Cardiac fibroblast (primary cell): ENCODE data around the gene LAMB1.
A peak's percentile ranks its signal among the peaks of the same experiment; 100 is the strongest.

Experiments used
- DNase-seq, 2 donors: peaks; one replicate each; pipeline versions ENCODE4 v3.0.0 to v3.0.0-alpha.2; 2010; ENCODE audit warnings: low read depth in 2 of 2
- H3K4me3 ChIP-seq, 2 donors: replicated peaks in 1 of 2; 1 replicate in 1 of 2; 2 replicates in 1 of 2; pipeline ENCODE4 v1.5.1; 2011; ENCODE audit warnings: low read depth in 2 of 2, low read length in 2 of 2, mild to moderate bottlenecking in 2 of 2, moderate library complexity in 1 of 2
- TF ChIP-seq, protein P1 (sequence below): IDR thresholded peaks from one replicate; pipeline ENCODE4 v1.5.1; 2011; ENCODE audit warnings: low read depth, mild to moderate bottlenecking, low read length, inconsistent platforms

LAMB1 gene

GRCh38 chr7:107994421-107995030 lies 8.4 kb downstream of the LAMB1 start:
- no peak for DNase-seq
- H3K4me3 ChIP-seq, result no peak overlapping the region
- TF ChIP-seq, protein P1, sequence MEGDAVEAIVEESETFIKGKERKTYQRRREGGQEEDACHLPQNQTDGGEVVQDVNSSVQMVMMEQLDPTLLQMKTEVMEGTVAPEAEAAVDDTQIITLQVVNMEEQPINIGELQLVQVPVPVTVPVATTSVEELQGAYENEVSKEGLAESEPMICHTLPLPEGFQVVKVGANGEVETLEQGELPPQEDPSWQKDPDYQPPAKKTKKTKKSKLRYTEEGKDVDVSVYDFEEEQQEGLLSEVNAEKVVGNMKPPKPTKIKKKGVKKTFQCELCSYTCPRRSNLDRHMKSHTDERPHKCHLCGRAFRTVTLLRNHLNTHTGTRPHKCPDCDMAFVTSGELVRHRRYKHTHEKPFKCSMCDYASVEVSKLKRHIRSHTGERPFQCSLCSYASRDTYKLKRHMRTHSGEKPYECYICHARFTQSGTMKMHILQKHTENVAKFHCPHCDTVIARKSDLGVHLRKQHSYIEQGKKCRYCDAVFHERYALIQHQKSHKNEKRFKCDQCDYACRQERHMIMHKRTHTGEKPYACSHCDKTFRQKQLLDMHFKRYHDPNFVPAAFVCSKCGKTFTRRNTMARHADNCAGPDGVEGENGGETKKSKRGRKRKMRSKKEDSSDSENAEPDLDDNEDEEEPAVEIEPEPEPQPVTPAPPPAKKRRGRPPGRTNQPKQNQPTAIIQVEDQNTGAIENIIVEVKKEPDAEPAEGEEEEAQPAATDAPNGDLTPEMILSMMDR, result no peak

- DNase-seq, result peak in 1 of 2 donors; percentile 36
- no peak overlapping the region for H3K4me3 ChIP-seq
- TF ChIP-seq, protein P1, result no peak
Measured at GRCh38 chr7:107993891-107994291, 9.1 kb downstream of the LAMB1 start.

DNA sequence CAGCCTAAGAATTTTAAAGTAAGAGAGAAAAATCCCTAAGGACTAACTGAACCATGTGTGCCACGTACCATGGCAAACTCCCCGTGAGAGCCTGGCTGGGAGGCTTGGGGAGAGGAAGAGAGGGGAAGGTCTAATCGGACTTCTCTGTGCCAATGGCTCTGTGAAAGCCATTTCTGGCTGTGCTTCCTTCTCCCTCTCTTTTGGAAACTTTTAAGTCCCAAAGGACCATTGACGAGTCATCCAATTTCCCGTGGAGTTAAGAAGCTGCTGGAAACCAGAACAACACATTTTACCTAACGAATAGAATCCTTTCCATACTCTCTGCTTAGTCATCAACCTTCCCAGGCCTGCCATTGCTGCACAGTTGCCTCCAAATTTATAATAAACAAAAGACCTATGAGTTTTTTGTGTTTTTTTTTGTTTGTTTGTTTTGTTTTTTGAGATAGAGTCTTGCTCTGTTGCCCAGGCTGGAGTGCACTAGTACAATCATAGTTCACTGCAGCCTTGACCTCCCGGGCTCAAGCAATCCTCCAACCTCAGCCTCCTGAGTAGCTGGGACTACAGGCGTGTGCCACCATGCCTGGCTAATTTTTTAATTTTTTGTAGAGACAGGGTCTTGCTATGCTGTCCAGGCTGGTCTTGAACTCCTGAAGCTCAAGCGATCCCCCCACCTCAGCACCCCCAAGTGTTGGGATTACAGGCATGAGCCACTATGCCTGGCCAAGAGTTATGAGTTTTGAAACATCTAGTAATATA lies 13.2 kb downstream of the LAMB1 start:
- H3K4me3 ChIP-seq, result no peak overlapping the region
- DNase-seq, result peak; percentile 90 to 98
- TF ChIP-seq, protein P1, result no peak

- TF ChIP-seq, protein P1, result peak; percentile 37
- H3K4me3 ChIP-seq, result no peak overlapping the region
- DNase-seq, result peak; percentile 38 to 44
Measured at GRCh38 chr7:107982918-107983389, 20.0 kb downstream of the LAMB1 start.

DNA sequence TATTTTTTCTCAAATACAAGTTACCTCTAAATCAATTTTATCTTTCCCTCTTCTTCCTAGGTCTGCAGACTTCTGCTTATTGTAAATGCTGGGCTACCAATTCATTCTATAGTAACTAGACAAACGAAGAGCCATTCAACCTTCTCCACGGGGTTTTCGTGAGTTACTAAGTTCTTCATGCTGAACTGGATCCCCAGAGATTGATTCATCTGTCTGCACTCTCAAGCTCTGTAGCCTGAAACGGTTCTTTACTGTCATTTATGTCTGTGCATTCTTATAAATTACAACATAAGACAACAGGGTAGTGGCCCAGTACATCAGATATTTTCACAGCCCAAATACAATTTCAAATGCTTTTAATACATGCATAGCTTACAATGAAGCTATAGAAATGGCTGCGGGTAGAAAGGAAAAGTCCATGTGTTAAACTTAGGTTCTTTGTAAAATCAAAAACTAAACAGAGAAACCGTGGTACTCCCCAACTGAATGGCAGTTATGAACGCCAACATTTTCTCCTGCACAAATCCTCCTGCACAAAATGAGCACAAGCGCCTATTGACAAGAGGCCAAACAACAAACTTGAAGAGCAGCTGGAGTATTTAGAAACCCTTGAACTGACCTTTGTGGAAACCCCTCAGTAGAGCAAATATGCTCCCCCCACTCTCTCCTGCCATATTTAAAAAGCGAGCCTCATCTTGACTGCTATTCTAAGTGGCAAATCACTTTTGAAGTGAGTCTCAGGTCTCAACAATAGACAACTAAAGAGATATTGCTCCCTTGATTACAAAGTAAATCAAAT lies 20.7 kb downstream of the LAMB1 start:
- TF ChIP-seq, protein P1, result no peak
- peak in 1 of 2 donors; percentile 32 for DNase-seq
- no peak overlapping the region for H3K4me3 ChIP-seq

DNA sequence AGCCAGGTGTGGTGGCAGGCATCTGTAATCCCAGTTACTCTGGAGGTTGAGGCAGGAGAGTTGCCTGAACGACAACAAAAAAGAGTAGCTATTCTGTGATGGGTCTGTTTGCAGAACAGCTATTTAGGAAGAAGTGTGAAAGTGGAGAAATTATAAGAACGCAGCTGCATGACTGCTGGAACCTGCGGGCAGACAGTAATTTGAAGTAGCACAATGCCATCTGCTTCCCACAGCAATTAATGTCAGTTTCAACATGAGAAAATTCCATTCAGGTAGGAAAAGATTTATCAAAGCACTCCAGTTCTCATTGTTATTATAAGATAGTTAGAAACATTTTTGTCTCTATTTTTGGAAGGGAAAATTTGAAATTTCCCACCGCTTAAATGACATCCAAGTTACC lies 21.5 kb downstream of the LAMB1 start:
- no peak for DNase-seq
- H3K4me3 ChIP-seq, result no peak overlapping the region
- TF ChIP-seq, protein P1, result no peak
